Erythroblast (primary cell): ENCODE results near the gene ZNF407.

Experiments used
- GATA1 ChIP-seq: IDR thresholded peaks from 2 replicates; pipeline ENCODE4 v1.6.1; 2011; ENCODE audit warnings: low read depth, mild to moderate bottlenecking, control low read depth, low read length, moderate library complexity
- POLR2A ChIP-seq: IDR thresholded peaks from 2 replicates; pipeline ENCODE4 v1.6.1; 2011; ENCODE audit warnings: mild to moderate bottlenecking, low read length

DNA sequence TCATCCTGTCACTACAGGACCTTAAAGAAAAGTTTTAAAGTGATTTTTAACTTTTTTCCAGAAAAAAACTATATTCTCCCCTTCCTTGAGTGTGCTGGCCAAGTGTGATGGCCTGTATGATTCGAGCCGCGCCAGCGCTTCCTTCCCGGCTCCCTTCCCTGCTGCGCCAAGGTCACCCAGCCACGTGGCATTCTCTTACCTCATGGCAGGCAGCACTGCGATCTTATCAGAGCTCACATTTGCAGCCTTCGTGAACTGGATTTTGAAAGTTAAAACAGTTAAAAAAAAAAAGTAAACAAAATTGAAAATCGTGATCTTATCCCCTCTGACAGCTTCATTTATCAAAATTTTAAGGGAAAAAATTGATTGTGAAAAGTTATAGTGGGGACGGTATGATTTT is 331.4 kb downstream of the ZNF407 start:
- TF ChIP-seq POLR2A (no peak), GATA1 (no peak)
